Fibroblast of lung (primary cell): ENCODE measurements around the gene PAQR7. TPM values are rescaled to one million over a fixed set of nuclear protein-coding genes. Genes with fewer than 3 reads are reported as not detected.

Experiments used
- DNase-seq, 2 donors: peaks; one replicate each; pipeline versions ENCODE4 v3.0.0 to v3.0.0-alpha.2; 2010; ENCODE audit warnings: low read depth in 2 of 2
- H2AFZ ChIP-seq: 2 replicates; pipeline ENCODE4 v1.5.1; 2012; ENCODE audit warnings: low read length, control low read depth, inconsistent platforms
- H3K27ac ChIP-seq: 2 replicates; pipeline ENCODE4 v1.5.1; 2011; ENCODE audit warnings: low read length, control low read depth; ENCODE audit not compliant: insufficient read depth
- H3K27me3 ChIP-seq: 2 replicates; pipeline ENCODE4 v1.5.1; 2011; ENCODE audit warnings: mild to moderate bottlenecking, low read length; ENCODE audit not compliant: control insufficient read depth, insufficient read depth
- H3K36me3 ChIP-seq: 2 replicates; pipeline ENCODE4 v1.5.1; 2011; ENCODE audit warnings: low read length; ENCODE audit not compliant: control insufficient read depth, insufficient read depth
- H3K4me1 ChIP-seq: 2 replicates; pipeline ENCODE4 v1.5.1; 2011; ENCODE audit warnings: low read length; ENCODE audit not compliant: control insufficient read depth, insufficient read depth; ENCODE audit errors: extremely low read depth
- H3K4me2 ChIP-seq: 2 replicates; pipeline ENCODE4 v1.5.1; 2011; ENCODE audit warnings: low read length, control low read depth; ENCODE audit not compliant: insufficient read depth; ENCODE audit errors: extremely low read depth
- H3K4me3 ChIP-seq, 4 experiments: fragments of 200-600 bp in 1 of 4; sonication (generic) in 1 of 4; replicated peaks in 1 of 4; 2 replicates each; pipeline ENCODE4 v1.5.1; 2011 to 2016; ENCODE audit warnings: low read length in 4 of 4, low read depth in 3 of 4, mild to moderate bottlenecking in 3 of 4, control low read depth in 2 of 4, inconsistent platforms in 1 of 4, mixed read lengths in 1 of 4; ENCODE audit not compliant: insufficient read depth in 1 of 4; ENCODE audit errors: control extremely low read depth in 1 of 4
- H3K79me2 ChIP-seq: 2 replicates; pipeline ENCODE4 v1.5.1; 2012; ENCODE audit warnings: mild to moderate bottlenecking, low read length, inconsistent platforms; ENCODE audit not compliant: control insufficient read depth, insufficient read depth
- H3K9ac ChIP-seq: 2 replicates; pipeline ENCODE4 v1.5.1; 2011; ENCODE audit warnings: mild to moderate bottlenecking, low read length, control low read depth; ENCODE audit not compliant: insufficient read depth
- H3K9me3 ChIP-seq: 2 replicates; pipeline ENCODE4 v1.5.1; 2012; ENCODE audit warnings: low read depth, low read length; ENCODE audit not compliant: control insufficient read depth, insufficient read depth
- H4K20me1 ChIP-seq: 2 replicates; pipeline ENCODE4 v1.5.1; 2011; ENCODE audit warnings: low read length; ENCODE audit not compliant: control insufficient read depth, insufficient read depth; ENCODE audit errors: extremely low read depth
- EZH2 ChIP-seq: IDR thresholded peaks from 2 replicates; pipeline ENCODE4 v1.5.1; 2012; ENCODE audit warnings: low read length, control low read depth, mild to moderate bottlenecking; ENCODE audit errors: missing control alignments
- polyA plus RNA-seq, 2 donors: library from polyadenylated mRNA; depleted of rRNA in 1 of 2; stranded (reverse) in 1 of 2; unstranded in 1 of 2; fragments of >200 nt; gene quantifications; 2 replicates each; pipeline ENCODE4 v1.2.1, GENCODE V29; 2011 to 2012; ENCODE audit warnings: missing spikeins in 1 of 2
- total RNA-seq: library from RNA; depleted of rRNA; stranded (reverse); fragments of >200 nt; gene quantifications from 2 replicates; pipeline ENCODE4 v1.2.1, GENCODE V29; 2014
- TF ChIP-seq, protein P1 (sequence below), 2 donors: IDR thresholded peaks in 1 of 2; conservative IDR thresholded peaks in 1 of 2; 1 replicate in 1 of 2; 2 replicates in 1 of 2; pipeline ENCODE4 v1.5.1; 2011 to 2012; ENCODE audit warnings: low read length in 2 of 2, control low read depth in 1 of 2, inconsistent platforms in 1 of 2, low read depth in 1 of 2, mild to moderate bottlenecking in 1 of 2

Gene PAQR7
- total and polyA plus RNA-seq, 2 donors (not counting 1 experiment from before 2014, with no cell fraction given) = 12.8 to 15.9 TPM

DNA sequence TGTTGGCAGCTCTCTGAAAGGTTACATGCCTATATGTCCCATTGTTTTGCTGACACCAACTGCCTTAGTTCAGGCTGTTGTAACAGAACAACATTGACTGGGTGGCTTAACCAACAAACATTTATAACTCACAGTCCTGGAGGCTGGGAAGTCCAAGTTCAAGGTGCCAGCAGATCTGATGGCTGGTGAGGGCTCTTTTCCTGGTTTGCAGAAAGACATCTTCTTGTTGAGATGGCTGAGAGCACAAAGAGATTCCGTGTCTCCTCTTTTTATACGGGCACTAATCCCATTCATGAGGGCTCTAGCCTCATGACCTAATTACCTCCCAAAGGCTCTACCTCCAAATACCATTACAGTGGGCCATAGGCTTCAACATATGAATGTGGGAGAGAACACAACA, 41.0 kb upstream of the PAQR7 start:
- Histone ChIP-seq H3K4me2 (no peak overlapping the region), H4K20me1 (no peaks in the 10 kb centered on the region), H2AFZ (no peak overlapping the region), H3K79me2 (no peaks in the 10 kb centered on the region), H3K36me3 (no peaks in the 10 kb centered on the region), H3K9me3 (no peaks in the 10 kb centered on the region), H3K4me3 (no peak overlapping the region), H3K4me1 (no peaks in the 10 kb centered on the region), H3K27me3 (no peaks in the 10 kb centered on the region), H3K9ac (no peak overlapping the region), H3K27ac (no peak overlapping the region)
- no peak for DNase-seq
- TF ChIP-seq, protein P1, sequence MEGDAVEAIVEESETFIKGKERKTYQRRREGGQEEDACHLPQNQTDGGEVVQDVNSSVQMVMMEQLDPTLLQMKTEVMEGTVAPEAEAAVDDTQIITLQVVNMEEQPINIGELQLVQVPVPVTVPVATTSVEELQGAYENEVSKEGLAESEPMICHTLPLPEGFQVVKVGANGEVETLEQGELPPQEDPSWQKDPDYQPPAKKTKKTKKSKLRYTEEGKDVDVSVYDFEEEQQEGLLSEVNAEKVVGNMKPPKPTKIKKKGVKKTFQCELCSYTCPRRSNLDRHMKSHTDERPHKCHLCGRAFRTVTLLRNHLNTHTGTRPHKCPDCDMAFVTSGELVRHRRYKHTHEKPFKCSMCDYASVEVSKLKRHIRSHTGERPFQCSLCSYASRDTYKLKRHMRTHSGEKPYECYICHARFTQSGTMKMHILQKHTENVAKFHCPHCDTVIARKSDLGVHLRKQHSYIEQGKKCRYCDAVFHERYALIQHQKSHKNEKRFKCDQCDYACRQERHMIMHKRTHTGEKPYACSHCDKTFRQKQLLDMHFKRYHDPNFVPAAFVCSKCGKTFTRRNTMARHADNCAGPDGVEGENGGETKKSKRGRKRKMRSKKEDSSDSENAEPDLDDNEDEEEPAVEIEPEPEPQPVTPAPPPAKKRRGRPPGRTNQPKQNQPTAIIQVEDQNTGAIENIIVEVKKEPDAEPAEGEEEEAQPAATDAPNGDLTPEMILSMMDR (conservative IDR thresholded peaks at IDR 0.05 in 1 of 2, IDR thresholded peaks at IDR 0.05 in 1 of 2; ENCODE audit: low read depth in 1 of 2, low read length in 2 of 2) = no peak
- TF ChIP-seq EZH2 = no peak

DNA sequence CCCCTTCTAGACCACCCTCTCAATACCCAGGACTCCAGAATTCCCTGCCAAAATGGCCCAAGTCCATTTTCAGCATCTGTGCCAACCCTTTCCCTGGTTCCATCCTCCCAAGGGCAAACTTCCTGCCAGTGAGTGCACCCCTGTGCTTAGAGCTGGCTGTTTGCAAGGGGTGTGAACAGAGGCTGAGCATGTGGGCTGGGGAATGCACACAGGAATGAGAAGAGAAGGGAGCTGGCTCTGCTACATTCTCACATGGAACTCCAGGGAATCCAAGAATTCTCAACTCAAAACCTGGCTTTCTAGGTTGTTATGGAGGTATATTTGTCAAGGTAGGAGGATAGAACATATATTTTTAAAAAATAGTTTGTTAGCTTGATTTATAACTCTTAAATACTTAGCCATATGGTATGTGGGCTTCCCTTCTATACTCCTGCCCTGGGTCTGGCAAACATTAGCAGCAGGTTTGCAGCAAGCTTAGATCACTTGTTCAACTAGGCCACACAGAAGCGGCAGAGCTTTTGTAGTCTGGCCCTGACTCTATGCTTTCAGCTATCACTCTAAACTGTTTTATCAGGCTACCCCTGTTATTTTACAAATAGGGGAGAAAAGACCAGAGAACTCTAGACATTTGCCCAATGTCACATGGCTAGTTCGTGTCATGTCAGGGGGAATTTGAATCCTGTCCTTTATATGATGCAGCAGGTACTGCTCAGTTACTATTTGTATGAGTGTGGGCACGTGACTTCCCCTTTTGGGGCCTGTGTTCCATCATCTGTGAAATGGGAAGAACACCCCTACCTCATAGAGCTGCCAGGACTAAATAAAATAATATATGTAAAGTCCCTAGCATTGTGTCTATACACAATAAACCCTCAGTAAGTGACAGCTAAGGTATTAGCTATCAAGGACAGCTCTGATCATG, 38.8 kb upstream of the PAQR7 start:
- no peaks in the 10 kb centered on the region for H4K20me1 ChIP-seq
- H3K9ac ChIP-seq = no peak overlapping the region
- no peaks in the 10 kb centered on the region for H3K27me3 ChIP-seq
- H3K4me1 ChIP-seq = no peaks in the 10 kb centered on the region
- H3K36me3 ChIP-seq = no peaks in the 10 kb centered on the region
- no peaks in the 10 kb centered on the region for H3K9me3 ChIP-seq
- H3K4me3 ChIP-seq = no peak overlapping the region
- DNase-seq = peak in 1 of 2 donors; percentile 61
- TF ChIP-seq, protein P1 (conservative IDR thresholded peaks at IDR 0.05 in 1 of 2, IDR thresholded peaks at IDR 0.05 in 1 of 2; ENCODE audit: low read depth in 1 of 2, low read length in 2 of 2) = no peak
- TF ChIP-seq EZH2 = no peak
- no peak overlapping the region for H3K27ac ChIP-seq
- H3K4me2 ChIP-seq = no peak overlapping the region
- H3K79me2 ChIP-seq = no peaks in the 10 kb centered on the region
- no peak overlapping the region for H2AFZ ChIP-seq

DNA sequence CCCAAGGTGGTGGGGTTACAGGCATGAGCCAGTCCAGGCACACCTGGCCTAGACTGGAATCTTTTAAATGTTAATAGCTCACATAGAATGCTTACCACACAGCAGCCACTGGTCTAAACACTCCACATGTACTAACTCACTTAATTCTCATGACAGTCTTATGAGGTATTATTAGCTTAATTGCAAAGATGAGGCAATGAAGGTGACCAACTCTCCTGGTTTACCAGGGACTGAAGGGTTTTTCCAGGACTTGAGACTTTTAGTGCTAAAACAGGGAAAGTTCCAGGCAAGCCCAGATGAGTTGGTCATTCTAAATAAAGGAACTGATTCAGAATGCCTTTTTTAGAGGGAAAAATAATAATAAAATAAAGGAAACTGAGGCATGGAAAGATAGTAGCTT, 37.7 kb upstream of the PAQR7 start:
- H3K4me1 ChIP-seq = no peaks in the 10 kb centered on the region
- H4K20me1 ChIP-seq = no peaks in the 10 kb centered on the region
- H3K27me3 ChIP-seq = no peaks in the 10 kb centered on the region
- H3K36me3 ChIP-seq = no peaks in the 10 kb centered on the region
- H3K4me2 ChIP-seq = no peak overlapping the region
- H3K27ac ChIP-seq = no peak overlapping the region
- TF ChIP-seq, protein P1 (conservative IDR thresholded peaks at IDR 0.05 in 1 of 2, IDR thresholded peaks at IDR 0.05 in 1 of 2; ENCODE audit: low read depth in 1 of 2, low read length in 2 of 2) = no peak
- TF ChIP-seq EZH2 = no peak
- no peaks in the 10 kb centered on the region for H3K9me3 ChIP-seq
- no peak overlapping the region for H2AFZ ChIP-seq
- H3K79me2 ChIP-seq = no peaks in the 10 kb centered on the region
- H3K9ac ChIP-seq = no peak overlapping the region
- no peak overlapping the region for H3K4me3 ChIP-seq
- DNase-seq = no peak
